Osteoblast (primary cell): ENCODE measurements around the gene CRB2. TPM values are rescaled to one million over a fixed set of nuclear protein-coding genes. Genes with fewer than 3 reads are reported as not detected.
A peak's percentile ranks its signal among the peaks of the same experiment; 100 is the strongest.

Experiments
- DNase-seq: peaks from one replicate; pipeline ENCODE4 v3.0.0; 2011; ENCODE audit warnings: low spot score, mixed read lengths; ENCODE audit not compliant: insufficient read length; ENCODE audit errors: missing footprints
- H2AFZ ChIP-seq: 2 replicates; pipeline ENCODE4 v1.6.0; 2011; ENCODE audit warnings: mild to moderate bottlenecking, low read length
- H3K27ac ChIP-seq: 2 replicates; pipeline ENCODE4 v1.5.1; 2011; ENCODE audit warnings: mild to moderate bottlenecking, low read depth, low read length, moderate library complexity
- H3K27me3 ChIP-seq: 2 replicates; pipeline ENCODE4 v1.6.0; 2012; ENCODE audit warnings: mild to moderate bottlenecking, control low read depth, inconsistent platforms, low read length, moderate library complexity; ENCODE audit not compliant: insufficient read depth
- H3K36me3 ChIP-seq: 2 replicates; pipeline ENCODE4 v1.5.1; 2011; ENCODE audit warnings: mild to moderate bottlenecking, low read length, control low read depth, moderate library complexity; ENCODE audit not compliant: insufficient read depth
- H3K4me1 ChIP-seq: 2 replicates; pipeline ENCODE4 v1.5.1; 2011; ENCODE audit warnings: mild to moderate bottlenecking, low read length, control low read depth, moderate library complexity; ENCODE audit not compliant: insufficient read depth
- H3K4me2 ChIP-seq: 2 replicates; pipeline ENCODE4 v1.6.0; 2011; ENCODE audit warnings: mild to moderate bottlenecking, low read length; ENCODE audit not compliant: insufficient read depth
- H3K4me3 ChIP-seq: fragments of 200-600 bp; sonication (generic); 3 replicates; pipeline ENCODE4 v1.5.1; 2012; ENCODE audit warnings: mild to moderate bottlenecking, low read length, inconsistent platforms; ENCODE audit not compliant: insufficient read depth
- H3K79me2 ChIP-seq: 2 replicates; pipeline ENCODE4 v1.6.0; 2012; ENCODE audit warnings: mild to moderate bottlenecking, low read length, control low read depth, inconsistent platforms; ENCODE audit not compliant: insufficient read depth
- H3K9me3 ChIP-seq: 2 replicates; pipeline ENCODE4 v1.5.1; 2011; ENCODE audit warnings: low read depth, low read length, control low read depth
- H4K20me1 ChIP-seq: 2 replicates; pipeline ENCODE4 v1.6.0; 2012; ENCODE audit warnings: mild to moderate bottlenecking, low read length, control low read depth; ENCODE audit not compliant: insufficient read depth
- CTCF ChIP-seq: IDR thresholded peaks from 2 replicates; pipeline ENCODE4 v1.5.1; 2011; ENCODE audit warnings: mild to moderate bottlenecking, low read depth, low read length, moderate library complexity; ENCODE audit errors: extremely low read depth
- total RNA-seq: library from RNA; depleted of rRNA; stranded (reverse); fragments of >200 nt; gene quantifications from 2 replicates; pipeline ENCODE4 v1.2.3, GENCODE V29; 2012

CRB2 gene
- total RNA-seq, 1 donor: not detected

DNA sequence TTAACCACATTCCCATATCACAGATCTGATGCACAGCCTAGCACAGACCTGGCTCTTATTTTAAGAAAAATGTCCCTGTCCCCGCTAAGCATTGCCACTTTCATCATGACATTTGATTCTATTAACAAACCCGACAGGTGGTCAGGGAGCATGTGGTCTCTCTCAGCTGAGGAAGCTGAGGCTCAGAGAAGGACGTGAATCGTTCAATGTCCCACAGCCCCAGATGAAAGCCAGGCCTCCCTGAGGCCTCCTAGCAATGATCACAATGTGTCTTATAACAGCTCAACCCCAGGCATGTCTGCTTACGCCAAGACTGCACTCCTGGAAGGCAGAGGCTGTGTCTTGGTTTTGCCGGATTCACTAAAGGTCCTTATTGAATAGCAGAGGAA is 10.4 kb upstream of the CRB2 start:
- H4K20me1 ChIP-seq: no peaks in the 10 kb centered on the region
- no peaks in the 10 kb centered on the region for H3K4me1 ChIP-seq
- H3K79me2 ChIP-seq: no peaks in the 10 kb centered on the region
- H2AFZ ChIP-seq: no peak overlapping the region
- no peak for TF ChIP-seq CTCF
- no peak overlapping the region for H3K4me3 ChIP-seq
- no peak overlapping the region for H3K27ac ChIP-seq
- no peaks in the 10 kb centered on the region for H3K9me3 ChIP-seq
- peaks cover 10% of the 10 kb centered on the region for H3K27me3 ChIP-seq
- H3K4me2 ChIP-seq: no peak overlapping the region
- peak; percentile 83 for DNase-seq
- H3K36me3 ChIP-seq: no peaks in the 10 kb centered on the region

GRCh38 chr9:123346026-123346425 is 10.0 kb upstream of the CRB2 start:
- H4K20me1 ChIP-seq: no peaks in the 10 kb centered on the region
- H3K9me3 ChIP-seq: no peaks in the 10 kb centered on the region
- H3K4me3 ChIP-seq: no peak overlapping the region
- H3K27ac ChIP-seq: no peak overlapping the region
- no peaks in the 10 kb centered on the region for H3K79me2 ChIP-seq
- peaks cover 10% of the 10 kb centered on the region for H3K27me3 ChIP-seq
- no peaks in the 10 kb centered on the region for H3K4me1 ChIP-seq
- no peak overlapping the region for H3K4me2 ChIP-seq
- no peak for TF ChIP-seq CTCF
- H3K36me3 ChIP-seq: no peaks in the 10 kb centered on the region
- no peak overlapping the region for H2AFZ ChIP-seq
- no peak for DNase-seq

DNA sequence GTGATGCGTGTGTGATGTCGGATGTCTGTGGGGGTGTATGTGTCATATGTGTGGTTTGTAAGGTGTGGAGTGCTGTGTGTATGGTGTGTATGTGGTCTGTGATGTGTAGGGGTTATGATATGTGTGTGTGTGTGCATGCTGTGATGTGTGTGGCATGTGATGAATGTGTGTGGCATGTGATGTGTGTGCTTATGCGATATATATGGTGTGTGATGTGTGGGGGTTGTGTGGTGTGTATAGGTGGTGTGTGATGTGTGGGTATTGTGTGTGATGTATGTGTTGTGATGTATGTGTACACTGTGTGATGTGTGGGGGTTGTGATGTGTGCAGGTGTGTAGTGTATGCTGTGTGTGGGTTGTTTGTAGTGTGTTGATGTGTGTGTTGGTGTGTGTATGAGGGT is 9.2 kb upstream of the CRB2 start:
- Histone ChIP-seq H3K27ac (no peak overlapping the region), H4K20me1 (no peaks in the 10 kb centered on the region), H3K4me3 (no peak overlapping the region), H3K36me3 (no peaks in the 10 kb centered on the region), H3K27me3 (peaks cover 10% of the 10 kb centered on the region), H2AFZ (no peak overlapping the region), H3K4me1 (no peaks in the 10 kb centered on the region), H3K4me2 (no peak overlapping the region), H3K79me2 (no peaks in the 10 kb centered on the region), H3K9me3 (no peaks in the 10 kb centered on the region)
- TF ChIP-seq CTCF: no peak
- no peak for DNase-seq

GRCh38 chr9:123347289-123348060 is 8.5 kb upstream of the CRB2 start:
- H3K9me3 ChIP-seq: no peaks in the 10 kb centered on the region
- no peak overlapping the region for H3K27ac ChIP-seq
- peaks cover 10% of the 10 kb centered on the region for H3K27me3 ChIP-seq
- no peaks in the 10 kb centered on the region for H3K4me1 ChIP-seq
- H2AFZ ChIP-seq: peak overlapping the region; percentile 53
- no peaks in the 10 kb centered on the region for H3K36me3 ChIP-seq
- H3K79me2 ChIP-seq: no peaks in the 10 kb centered on the region
- no peak for TF ChIP-seq CTCF
- no peaks in the 10 kb centered on the region for H4K20me1 ChIP-seq
- peak overlapping the region; percentile 24 for H3K4me3 ChIP-seq
- H3K4me2 ChIP-seq: peak overlapping the region; percentile 65
- DNase-seq: peak; percentile 58
